ENCODE results near the gene WFDC1. TPM values are rescaled to one million over a fixed set of nuclear protein-coding genes. Genes with fewer than 3 reads are reported as not detected.

WFDC1 gene
- total and polyA plus RNA-seq, 10 of the 15 experiments (the other 5 are each of a cell fraction or from before 2014, with no cell fraction given): not detected

DNA sequence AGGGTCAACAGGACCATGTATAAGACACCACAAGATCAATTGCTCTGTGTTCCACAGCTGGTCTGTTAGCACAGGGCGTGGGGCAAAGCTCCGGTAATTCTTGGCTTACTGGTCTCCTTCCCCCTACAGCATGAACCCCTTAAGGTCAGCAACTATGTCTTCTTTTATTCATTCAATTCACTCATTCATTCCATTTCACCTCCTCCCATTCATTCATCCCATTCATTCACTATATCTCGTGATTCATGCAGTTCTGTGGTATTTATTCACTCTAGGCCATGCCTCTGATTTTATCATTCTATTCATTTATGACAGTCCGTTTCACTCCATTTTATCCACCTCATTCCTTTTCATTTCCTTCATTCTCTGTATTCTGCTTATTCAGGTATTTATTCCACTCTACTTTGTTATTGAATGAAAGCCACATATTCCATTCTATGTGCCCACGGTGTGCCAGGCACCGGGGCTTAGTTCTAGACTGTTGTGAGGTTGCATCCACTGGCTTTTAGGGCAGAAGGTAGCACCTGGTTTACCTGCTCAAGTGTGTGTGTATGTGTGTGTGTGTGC is 19.0 kb upstream of the WFDC1 start (continued):
- TF ChIP-seq SREBF1 (IDR thresholded peaks at IDR 0.05; ENCODE audit: low read length) (no peak), CHD4 (IDR thresholded peaks at IDR 0.05) (no peak)

DNA sequence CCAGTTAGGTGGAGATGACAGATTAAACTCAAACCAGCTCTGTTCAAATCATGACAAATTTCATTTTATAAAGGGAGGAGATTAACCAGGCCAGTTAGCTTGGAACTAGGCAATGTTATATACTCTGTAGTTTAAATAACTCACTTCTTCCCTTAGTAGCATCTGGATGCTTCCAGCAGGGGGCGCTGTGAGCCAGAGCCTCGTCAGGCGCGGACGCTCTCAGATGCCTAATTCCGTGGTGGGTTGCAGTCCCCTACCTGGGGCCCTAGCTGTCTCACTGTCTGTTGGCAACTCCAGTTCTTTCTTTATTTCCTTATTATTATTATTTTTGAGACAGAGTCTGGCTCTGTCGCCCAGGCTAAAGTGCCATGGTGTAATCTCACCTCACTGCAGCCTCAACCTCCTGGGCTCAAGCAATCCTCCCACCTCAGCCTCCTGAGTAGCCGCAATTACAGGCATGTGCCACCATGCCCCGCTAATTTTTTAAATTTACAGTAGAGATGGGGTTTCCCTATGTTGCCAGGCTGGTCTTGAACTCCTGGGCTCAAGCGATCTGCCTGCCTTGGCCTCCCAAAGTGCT is 17.3 kb upstream of the WFDC1 start:
- H3K27ac ChIP-seq (ENCODE audit: control insufficient read depth, insufficient read depth): no peak overlapping the region
- DNase-seq (ENCODE audit: low read depth, low spot score) (no peak), FAIRE-seq (peak; percentile 76), ATAC-seq (peak; percentile 92)
- no TSS peak for BruUV-seq (replicated peaks)
- H2AFZ ChIP-seq (ENCODE audit: control insufficient read depth, low read depth, low read length): no peak overlapping the region
- H3K27me3 ChIP-seq (replicated peaks in 1 of 2; ENCODE audit: control insufficient read depth in 2 of 2, insufficient read depth in 2 of 2, low read length in 1 of 2): peaks cover 0 to 2% of the 10 kb centered on the region in 2 experiments; a peak in 2 of 4 replicates
- no peaks in the 10 kb centered on the region for H4K20me1 ChIP-seq (ENCODE audit: control insufficient read depth, insufficient read depth)
- 30% methylated on average over 10 of the region's 10 CpGs for WGBS (ENCODE audit: insufficient coverage, insufficient replicate concordance, low lambda C conversion rate, missing lambda C conversion rate)
- no peaks in the 10 kb centered on the region for H3K4me1 ChIP-seq (ENCODE audit: control insufficient read depth, insufficient read depth, low read length)
- POLR2A ChIA-PET: interaction anchor here (1.0 kb wide), 1 partner anchor 229 kb away, joined by 4 read pairs; no protein-coding TSS in a partner anchor
- intact Hi-C loops (cut with micrococcal nuclease; ENCODE audit: unreplicated experiment) (loop anchor here (1.0 to 2.0 kb wide), 3 partner anchors 207 to 345 kb away; no protein-coding TSS in a partner anchor), in situ Hi-C loops (cut with MboI) (loop anchor here (10.0 kb wide), 1 partner anchor 347 kb away; no protein-coding TSS in a partner anchor)
- no peak for TF ChIP-seq SRF (IDR thresholded peaks at IDR 0.05; ENCODE audit: low read depth in 2 of 2, low read length in 2 of 2)
- TF ChIP-seq, protein P1, sequence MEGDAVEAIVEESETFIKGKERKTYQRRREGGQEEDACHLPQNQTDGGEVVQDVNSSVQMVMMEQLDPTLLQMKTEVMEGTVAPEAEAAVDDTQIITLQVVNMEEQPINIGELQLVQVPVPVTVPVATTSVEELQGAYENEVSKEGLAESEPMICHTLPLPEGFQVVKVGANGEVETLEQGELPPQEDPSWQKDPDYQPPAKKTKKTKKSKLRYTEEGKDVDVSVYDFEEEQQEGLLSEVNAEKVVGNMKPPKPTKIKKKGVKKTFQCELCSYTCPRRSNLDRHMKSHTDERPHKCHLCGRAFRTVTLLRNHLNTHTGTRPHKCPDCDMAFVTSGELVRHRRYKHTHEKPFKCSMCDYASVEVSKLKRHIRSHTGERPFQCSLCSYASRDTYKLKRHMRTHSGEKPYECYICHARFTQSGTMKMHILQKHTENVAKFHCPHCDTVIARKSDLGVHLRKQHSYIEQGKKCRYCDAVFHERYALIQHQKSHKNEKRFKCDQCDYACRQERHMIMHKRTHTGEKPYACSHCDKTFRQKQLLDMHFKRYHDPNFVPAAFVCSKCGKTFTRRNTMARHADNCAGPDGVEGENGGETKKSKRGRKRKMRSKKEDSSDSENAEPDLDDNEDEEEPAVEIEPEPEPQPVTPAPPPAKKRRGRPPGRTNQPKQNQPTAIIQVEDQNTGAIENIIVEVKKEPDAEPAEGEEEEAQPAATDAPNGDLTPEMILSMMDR (IDR thresholded peaks at IDR 0.05 in 2 of 3, conservative IDR thresholded peaks at IDR 0.05 in 1 of 3; ENCODE audit: control insufficient read depth in 2 of 3, extremely low read depth in 1 of 3, insufficient read depth in 1 of 3, low read depth in 3 of 3, low read length in 3 of 3): peak; percentile 69 to 82 (median 72)
- TF ChIP-seq SMC3 (IDR thresholded peaks at IDR 0.05; ENCODE audit: borderline replicate concordance, low read length): peak; percentile 68; the same call in 1 of the 2 replicates
- peak; percentile 35; the same call in 1 of the 2 replicates for TF ChIP-seq YY1 (IDR thresholded peaks at IDR 0.05; ENCODE audit: low read depth, low read length)
- TF ChIP-seq RAD21 (IDR thresholded peaks at IDR 0.05; ENCODE audit: insufficient read depth, low read depth, low read length): peak; percentile 69
- CTCF ChIA-PET: interaction anchor here (0.6 to 6.1 kb wide), 18 partner anchors 9 to 694 kb away, joined by 3 to 63 read pairs (median 4); no protein-coding TSS in a partner anchor
- RAD21 ChIA-PET (ENCODE audit: unreplicated experiment): interaction anchor here (0.7 to 1.3 kb wide), 9 partner anchors 9 to 385 kb away, joined by 3 to 5 read pairs (median 4); no protein-coding TSS in a partner anchor
- no peaks in the 10 kb centered on the region for H3K79me2 ChIP-seq (ENCODE audit: control insufficient read depth, insufficient read depth, low read length)
- SMC1A ChIA-PET (ENCODE audit: uncharacterized antibody, unreplicated experiment): interaction anchor here (0.6 to 2.7 kb wide), 7 partner anchors 9 to 694 kb away, joined by 3 to 19 read pairs (median 3); no protein-coding TSS in a partner anchor
- H3K9ac ChIP-seq (ENCODE audit: control insufficient read depth, insufficient read depth, low read length): no peak overlapping the region
- no peaks in the 10 kb centered on the region for H3K9me3 ChIP-seq (replicated peaks; ENCODE audit: control insufficient read depth, insufficient read depth, low read length)
- no peak overlapping the region for H3K4me3 ChIP-seq
- no peaks in the 10 kb centered on the region for H3K36me3 ChIP-seq (ENCODE audit: control insufficient read depth in 2 of 2, insufficient read depth in 2 of 2, low read length in 1 of 2)
- no peak overlapping the region for H3K4me2 ChIP-seq (ENCODE audit: control insufficient read depth, insufficient read depth)
